Activated CD4-positive, alpha-beta T cell treated with anti-CD3 and anti-CD28 coated beads, Interleukin-2, amount 10 ng/mL, durations not matched to agents 7 days and 5 days (primary cell): ENCODE data around the gene OXTR. TPM values are rescaled to one million over a fixed set of nuclear protein-coding genes. Genes with fewer than 3 reads are reported as not detected.

Source experiments
- CTCF ChIA-PET: fragments of 350-600 bp; sonication (Branson Sonifier 250); formaldehyde crosslinking; loops from one replicate; lab custom pipeline; 2021; ENCODE audit warnings: antibody characterized with exemption; lab: Charles Lee
- POLR2A ChIA-PET: fragments of 350-600 bp; sonication (Branson Sonifier 250); formaldehyde crosslinking; loops from one replicate; lab custom pipeline; 2021; ENCODE audit warnings: antibody characterized with exemption; lab: Charles Lee
- DNase-seq: peaks from one replicate; pipeline ENCODE4 v3.0.0-alpha.2; 2020
- H3K27ac Mint-ChIP-seq: one replicate; pipeline ENCODE4 v1.8.0; 2021; ENCODE audit warnings: mild to moderate bottlenecking, moderate library complexity, mixed read lengths
- H3K27me3 Mint-ChIP-seq: one replicate; pipeline ENCODE4 v1.8.0; 2021; ENCODE audit warnings: mixed read lengths
- H3K36me3 Mint-ChIP-seq: one replicate; pipeline ENCODE4 v1.8.0; 2021; ENCODE audit warnings: low read depth, mixed read lengths
- H3K4me1 Mint-ChIP-seq: one replicate; pipeline ENCODE4 v1.8.0; 2021; ENCODE audit warnings: mixed read lengths
- H3K4me3 Mint-ChIP-seq: one replicate; pipeline ENCODE4 v1.8.0; 2021; ENCODE audit warnings: mild to moderate bottlenecking, moderate library complexity, mixed read lengths
- H3K9me3 Mint-ChIP-seq: one replicate; pipeline ENCODE4 v1.8.0; 2021; ENCODE audit warnings: mixed read lengths
- total RNA-seq, 2 experiments: library from RNA; stranded (reverse); gene quantifications; one replicate each; pipeline ENCODE4 v1.2.3, GENCODE V29; 2021

Gene OXTR
- total RNA-seq, 2 experiments from 2014 or later = 0.65 to 0.82 TPM

DNA sequence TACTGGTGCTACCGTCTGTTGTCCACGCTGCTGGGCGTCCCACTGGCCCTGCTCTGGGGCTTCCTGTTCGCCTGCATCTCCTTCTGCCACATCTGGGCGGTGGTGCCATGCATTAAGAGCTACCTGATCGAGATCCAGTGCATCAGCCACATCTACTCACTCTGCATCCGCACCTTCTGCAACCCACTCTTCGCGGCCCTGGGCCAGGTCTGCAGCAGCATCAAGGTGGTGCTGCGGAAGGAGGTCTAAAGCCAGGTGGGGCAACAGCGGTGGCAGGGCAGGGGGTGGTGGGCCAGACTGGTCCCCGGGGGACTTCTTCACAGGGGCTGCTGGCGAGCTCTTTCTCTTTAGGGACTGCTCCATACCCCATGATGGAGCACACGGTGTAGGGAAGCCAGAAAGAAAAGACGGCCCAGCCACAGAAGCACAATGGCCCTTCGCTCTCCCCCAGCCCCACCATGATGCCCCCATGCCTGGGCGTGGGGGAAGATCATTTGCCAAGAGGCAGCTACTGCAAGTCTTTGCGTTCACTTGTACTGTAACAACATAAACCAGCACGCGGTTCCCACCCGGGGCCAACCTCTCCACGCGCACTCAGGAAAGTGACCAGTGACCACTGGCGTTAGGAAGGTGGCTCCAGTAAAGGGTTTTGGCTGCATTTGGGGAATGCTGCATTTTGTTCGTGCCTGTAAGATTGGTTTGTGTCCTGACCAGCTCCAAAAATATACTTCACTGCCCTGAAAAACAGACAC lies 23.6 kb downstream of the OXTR start:
- no peaks in the 10 kb centered on the region for H3K4me1 Mint-ChIP-seq
- CTCF ChIA-PET = interaction anchor here (1.0 kb wide), 1 partner anchor 13 kb away, joined by 3 read pairs; no protein-coding TSS in a partner anchor
- POLR2A ChIA-PET = no interaction called here
- peaks cover 12% of the 10 kb centered on the region for H3K27me3 Mint-ChIP-seq
- no peak overlapping the region for H3K4me3 Mint-ChIP-seq
- DNase-seq = no peak
- no peak overlapping the region for H3K27ac Mint-ChIP-seq
- H3K36me3 Mint-ChIP-seq = no peaks in the 10 kb centered on the region
- no peaks in the 10 kb centered on the region for H3K9me3 Mint-ChIP-seq

DNA sequence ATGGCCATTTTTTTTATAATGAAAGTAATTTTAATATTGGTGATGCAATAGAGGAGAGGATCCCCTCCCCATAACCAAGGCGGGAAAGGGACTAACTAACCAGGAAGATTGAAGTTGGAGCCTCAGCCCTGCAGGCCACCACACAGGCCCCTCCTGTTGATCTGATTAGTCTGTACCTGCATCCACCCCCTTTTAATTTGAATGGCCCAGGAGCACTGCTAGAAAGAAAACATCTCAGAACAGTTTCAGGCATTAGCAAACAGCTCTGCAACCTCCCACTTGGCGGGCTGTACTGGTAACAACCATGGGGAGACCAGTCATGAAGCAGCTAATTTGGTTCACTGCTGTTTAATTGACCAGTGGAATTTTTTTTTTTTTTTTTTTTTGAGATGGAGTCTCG lies 25.5 kb downstream of the OXTR start:
- Mint-ChIP-seq H3K4me1 (peaks cover 3% of the 10 kb centered on the region), H3K27me3 (peaks cover 15% of the 10 kb centered on the region), H3K36me3 (no peaks in the 10 kb centered on the region), H3K9me3 (no peaks in the 10 kb centered on the region), H3K4me3 (no peak overlapping the region), H3K27ac (no peak overlapping the region)
- ChIA-PET POLR2A (no interaction called here), CTCF (interaction anchor here (0.7 to 0.9 kb wide), 2 partner anchors 8 to 222 kb away, joined by 3 read pairs; no protein-coding TSS in a partner anchor)
- no peak for DNase-seq

DNA sequence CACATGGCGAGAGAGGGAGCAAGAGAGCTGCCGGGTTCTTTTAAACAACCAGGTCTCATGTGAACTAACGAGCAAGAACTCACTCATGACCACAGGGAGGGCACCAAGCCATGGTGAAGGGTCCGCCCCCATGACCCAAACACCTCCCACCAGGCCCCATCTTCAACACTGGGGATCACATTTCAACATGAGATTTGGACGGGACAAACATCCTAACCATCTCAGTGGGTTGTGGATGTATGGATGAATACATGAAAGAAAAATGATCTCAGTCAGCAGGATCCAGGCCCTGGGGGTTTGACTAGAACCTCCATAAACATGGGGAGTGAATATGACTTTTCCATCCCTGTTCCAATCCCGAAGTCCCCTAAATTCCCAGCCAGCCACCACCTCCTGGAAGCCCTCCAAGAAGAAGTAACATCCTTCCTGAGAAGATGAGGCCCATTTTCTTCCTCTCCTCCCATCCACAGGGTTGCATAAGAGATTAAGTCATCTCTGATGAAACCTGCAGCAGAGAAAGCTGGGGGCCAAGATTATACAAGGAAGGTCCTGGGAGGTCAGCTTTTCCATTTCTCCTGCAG lies 26.3 kb downstream of the OXTR start:
- CTCF ChIA-PET = no interaction called here
- Mint-ChIP-seq H3K27me3 (peaks cover 15% of the 10 kb centered on the region), H3K4me3 (no peak overlapping the region), H3K36me3 (no peaks in the 10 kb centered on the region), H3K4me1 (peaks cover 3% of the 10 kb centered on the region), H3K27ac (no peak overlapping the region), H3K9me3 (no peaks in the 10 kb centered on the region)
- DNase-seq = no peak
- POLR2A ChIA-PET = no interaction called here

DNA sequence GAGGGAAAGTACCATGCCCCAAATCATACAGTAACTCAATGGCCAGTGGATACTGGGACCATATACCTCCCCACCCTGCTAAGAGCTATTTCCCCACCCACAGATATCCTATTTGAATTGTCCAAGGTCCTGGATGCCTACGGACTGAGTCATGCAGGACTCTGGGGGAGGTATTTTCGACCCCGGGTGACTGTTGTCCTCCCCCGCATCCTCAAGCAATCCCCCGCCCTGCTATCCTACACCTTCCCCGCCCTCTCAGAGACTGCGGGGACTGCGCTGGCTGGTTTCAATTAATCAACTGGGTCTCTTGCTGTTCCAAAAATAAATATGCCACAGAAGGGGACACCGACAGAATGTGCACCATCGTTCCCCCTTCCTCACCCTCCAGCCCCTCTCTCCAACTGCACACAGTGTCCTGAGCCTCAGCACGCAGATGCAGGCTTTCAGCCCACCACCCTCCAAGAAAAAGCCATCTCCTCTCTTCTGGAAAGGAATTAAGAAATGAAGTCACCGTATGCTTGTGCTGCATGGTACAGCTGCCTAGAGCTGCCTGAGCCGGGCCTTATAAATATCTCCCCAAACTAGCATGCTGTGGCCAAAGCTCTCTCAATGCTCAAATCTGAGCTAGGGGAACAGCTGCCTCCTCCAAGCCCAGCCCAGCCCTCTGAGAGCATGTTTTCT lies 27.7 kb downstream of the OXTR start:
- H3K4me3 Mint-ChIP-seq = no peak overlapping the region
- CTCF ChIA-PET = no interaction called here
- no peak for DNase-seq
- peaks cover 15% of the 10 kb centered on the region for H3K27me3 Mint-ChIP-seq
- no peaks in the 10 kb centered on the region for H3K36me3 Mint-ChIP-seq
- H3K27ac Mint-ChIP-seq = no peak overlapping the region
- H3K4me1 Mint-ChIP-seq = peaks cover 3% of the 10 kb centered on the region
- POLR2A ChIA-PET = no interaction called here
- H3K9me3 Mint-ChIP-seq = no peaks in the 10 kb centered on the region

DNA sequence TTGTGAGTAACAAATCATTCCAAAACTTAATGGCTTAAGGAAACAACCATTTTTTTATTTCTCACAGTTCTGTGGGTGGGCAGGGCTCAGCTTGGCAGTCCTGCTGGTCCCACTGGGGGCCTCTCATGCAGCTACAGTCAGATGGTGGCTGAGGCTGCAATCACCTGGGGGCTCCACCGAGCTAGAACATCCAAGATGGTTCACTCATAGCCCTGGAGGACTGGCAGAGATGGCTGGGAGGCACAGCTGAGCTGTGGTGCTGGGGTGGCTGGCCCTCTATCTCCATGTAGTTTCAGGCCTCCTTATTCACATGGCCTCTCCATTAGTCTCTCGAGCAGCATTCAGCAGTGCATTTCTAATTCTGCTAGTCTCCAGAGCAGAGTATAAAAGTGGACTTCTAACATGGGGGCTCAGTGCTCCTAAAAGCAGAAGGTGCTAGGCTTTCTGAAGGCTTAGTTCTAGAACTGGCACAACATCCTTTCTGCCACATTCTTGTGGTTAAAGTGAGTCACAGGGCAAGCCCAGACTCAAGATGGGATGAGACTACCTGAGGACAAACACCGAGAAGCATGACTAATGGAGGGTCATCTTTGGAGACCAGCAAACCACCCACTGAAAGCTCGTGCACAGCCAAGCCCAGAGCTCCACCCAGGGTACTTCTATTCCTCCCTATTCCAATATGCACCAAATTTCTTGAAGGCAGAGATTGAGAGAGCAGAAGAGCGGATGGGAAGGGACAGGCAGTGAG lies 29.5 kb downstream of the OXTR start:
- Mint-ChIP-seq H3K27me3 (peaks cover 15% of the 10 kb centered on the region), H3K4me1 (peaks cover 3% of the 10 kb centered on the region), H3K4me3 (no peak overlapping the region), H3K9me3 (no peaks in the 10 kb centered on the region), H3K36me3 (no peaks in the 10 kb centered on the region), H3K27ac (no peak overlapping the region)
- DNase-seq = no peak
- POLR2A ChIA-PET = no interaction called here
- CTCF ChIA-PET = interaction anchor here (0.6 to 1.2 kb wide), 2 partner anchors 30 to 549 kb away, joined by 3 read pairs; partner anchors contain the start of gene OXTR

DNA sequence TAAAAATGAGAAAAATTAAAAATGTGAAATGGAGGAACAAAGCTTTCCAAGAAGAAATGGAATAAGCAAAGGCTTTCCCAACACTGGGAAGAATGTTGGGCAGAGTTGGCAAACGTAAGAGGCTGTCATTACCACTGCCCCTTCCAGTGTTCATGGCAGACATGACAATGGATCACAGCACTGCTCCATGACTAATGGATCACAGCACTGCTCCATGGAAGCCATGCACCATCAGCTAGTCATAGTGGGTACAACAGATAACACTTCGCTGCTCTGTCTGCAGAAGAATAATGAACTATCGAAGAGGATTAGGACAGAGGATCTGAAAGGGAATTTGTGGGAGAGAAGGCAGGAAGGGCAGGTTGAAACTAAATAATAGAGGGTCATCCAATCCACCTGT lies 30.8 kb downstream of the OXTR start:
- Mint-ChIP-seq H3K27ac (no peak overlapping the region), H3K36me3 (no peaks in the 10 kb centered on the region), H3K4me3 (no peak overlapping the region), H3K9me3 (no peaks in the 10 kb centered on the region), H3K4me1 (peaks cover 3% of the 10 kb centered on the region), H3K27me3 (peaks cover 15% of the 10 kb centered on the region)
- POLR2A ChIA-PET = no interaction called here
- CTCF ChIA-PET = interaction anchor here (1.0 to 1.2 kb wide), 2 partner anchors 11 to 31 kb away, joined by 3 read pairs; partner anchors contain the start of gene OXTR
- DNase-seq = no peak

DNA sequence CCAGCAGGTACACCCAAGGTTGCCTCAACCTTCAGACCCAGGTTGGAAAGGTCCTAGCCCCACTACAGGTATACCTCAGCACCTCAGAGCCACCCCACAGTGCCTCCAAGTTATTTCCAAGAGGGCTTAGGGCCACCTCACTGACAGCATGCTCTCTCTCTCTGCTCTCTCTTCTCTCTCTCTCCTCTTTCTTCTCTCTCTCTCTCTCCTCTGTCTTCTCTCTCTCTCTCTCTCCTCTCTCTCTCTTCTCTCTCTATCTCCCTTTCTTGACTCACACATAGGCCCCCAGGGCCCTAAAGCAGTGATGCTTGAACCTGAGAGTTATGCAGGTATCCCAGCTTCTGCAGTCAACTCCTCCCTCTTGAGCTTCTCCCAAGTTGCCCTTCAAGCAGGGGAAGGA lies 31.6 kb downstream of the OXTR start:
- ChIA-PET CTCF (no interaction called here), POLR2A (no interaction called here)
- H3K9me3 Mint-ChIP-seq = no peaks in the 10 kb centered on the region
- H3K4me3 Mint-ChIP-seq = no peak overlapping the region
- peaks cover 15% of the 10 kb centered on the region for H3K27me3 Mint-ChIP-seq
- H3K4me1 Mint-ChIP-seq = peaks cover 3% of the 10 kb centered on the region
- H3K36me3 Mint-ChIP-seq = no peaks in the 10 kb centered on the region
- no peak for DNase-seq
- H3K27ac Mint-ChIP-seq = no peak overlapping the region

DNA sequence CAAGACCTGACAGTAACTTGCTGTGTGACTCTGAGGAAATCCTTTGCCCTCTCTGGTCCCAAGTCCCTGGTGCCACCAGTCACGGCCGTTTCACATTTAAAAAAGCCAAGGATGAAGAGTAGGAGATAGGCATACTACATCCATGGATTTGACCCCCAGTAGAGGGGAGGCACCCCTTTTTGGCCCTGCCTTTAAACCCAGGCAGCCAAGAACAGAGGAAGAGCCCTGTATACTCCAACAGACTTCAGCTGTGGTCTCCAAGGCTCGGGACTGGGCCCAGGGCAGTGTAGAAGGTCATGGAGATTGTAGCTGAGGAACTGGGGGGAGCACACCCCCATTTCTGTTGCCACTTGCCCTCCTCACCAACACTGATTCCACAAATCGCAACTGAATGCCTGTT lies 32.1 kb downstream of the OXTR start:
- POLR2A ChIA-PET = no interaction called here
- no peak overlapping the region for H3K27ac Mint-ChIP-seq
- H3K27me3 Mint-ChIP-seq = peaks cover 11% of the 10 kb centered on the region
- no peaks in the 10 kb centered on the region for H3K36me3 Mint-ChIP-seq
- no peak for DNase-seq
- no peaks in the 10 kb centered on the region for H3K9me3 Mint-ChIP-seq
- H3K4me3 Mint-ChIP-seq = no peak overlapping the region
- CTCF ChIA-PET = no interaction called here
- peaks cover 3% of the 10 kb centered on the region for H3K4me1 Mint-ChIP-seq

DNA sequence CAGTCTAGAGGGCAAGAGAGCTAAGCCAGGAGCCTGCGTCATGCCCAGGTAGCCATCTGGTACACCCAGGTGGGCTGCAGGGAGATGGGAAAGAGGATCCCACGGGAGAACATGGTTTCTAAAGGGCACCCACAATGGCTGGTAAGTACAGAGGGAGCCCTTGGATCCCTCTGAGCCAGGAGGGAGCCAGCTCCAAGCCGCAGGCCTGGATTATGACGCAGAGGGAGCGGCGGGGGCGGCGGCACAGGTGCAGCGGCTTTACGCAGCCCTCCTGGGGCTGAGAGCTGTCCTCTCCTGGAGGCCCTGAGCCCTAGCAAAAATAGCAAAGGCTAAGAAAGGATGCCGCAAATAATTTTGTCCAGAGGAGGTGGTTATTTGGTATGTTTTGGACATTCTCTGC lies 33.0 kb downstream of the OXTR start:
- peaks cover 5% of the 10 kb centered on the region for H3K27me3 Mint-ChIP-seq
- DNase-seq = no peak
- H3K27ac Mint-ChIP-seq = no peak overlapping the region
- no peak overlapping the region for H3K4me3 Mint-ChIP-seq
- no peaks in the 10 kb centered on the region for H3K36me3 Mint-ChIP-seq
- peaks cover 3% of the 10 kb centered on the region for H3K4me1 Mint-ChIP-seq
- POLR2A ChIA-PET = no interaction called here
- CTCF ChIA-PET = interaction anchor here (1.1 kb wide), 1 partner anchor 8 kb away, joined by 3 read pairs; no protein-coding TSS in a partner anchor
- H3K9me3 Mint-ChIP-seq = no peaks in the 10 kb centered on the region

DNA sequence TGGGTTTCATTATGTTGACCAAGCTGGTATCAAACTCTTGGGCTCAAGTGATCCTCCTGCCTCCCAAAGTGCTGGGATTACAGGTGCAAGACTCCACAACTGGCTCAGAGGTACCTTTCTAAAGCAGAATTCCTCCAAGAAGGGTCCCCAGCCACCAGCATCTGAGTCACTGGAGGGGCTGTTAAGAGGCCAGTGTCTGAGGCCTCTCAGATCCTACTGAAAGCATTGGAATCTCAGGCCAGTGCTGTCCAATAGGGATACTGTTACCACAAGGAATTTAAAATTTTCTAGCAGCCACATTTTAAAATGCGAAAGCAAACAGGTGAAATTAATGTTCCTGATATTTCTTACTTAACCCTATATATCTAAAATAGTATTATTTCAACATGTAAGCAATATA lies 34.5 kb downstream of the OXTR start:
- ChIA-PET POLR2A (no interaction called here), CTCF (no interaction called here)
- DNase-seq = no peak
- Mint-ChIP-seq H3K4me3 (no peak overlapping the region), H3K27ac (no peak overlapping the region), H3K27me3 (no peaks in the 10 kb centered on the region), H3K9me3 (no peaks in the 10 kb centered on the region), H3K4me1 (no peaks in the 10 kb centered on the region), H3K36me3 (no peaks in the 10 kb centered on the region)

DNA sequence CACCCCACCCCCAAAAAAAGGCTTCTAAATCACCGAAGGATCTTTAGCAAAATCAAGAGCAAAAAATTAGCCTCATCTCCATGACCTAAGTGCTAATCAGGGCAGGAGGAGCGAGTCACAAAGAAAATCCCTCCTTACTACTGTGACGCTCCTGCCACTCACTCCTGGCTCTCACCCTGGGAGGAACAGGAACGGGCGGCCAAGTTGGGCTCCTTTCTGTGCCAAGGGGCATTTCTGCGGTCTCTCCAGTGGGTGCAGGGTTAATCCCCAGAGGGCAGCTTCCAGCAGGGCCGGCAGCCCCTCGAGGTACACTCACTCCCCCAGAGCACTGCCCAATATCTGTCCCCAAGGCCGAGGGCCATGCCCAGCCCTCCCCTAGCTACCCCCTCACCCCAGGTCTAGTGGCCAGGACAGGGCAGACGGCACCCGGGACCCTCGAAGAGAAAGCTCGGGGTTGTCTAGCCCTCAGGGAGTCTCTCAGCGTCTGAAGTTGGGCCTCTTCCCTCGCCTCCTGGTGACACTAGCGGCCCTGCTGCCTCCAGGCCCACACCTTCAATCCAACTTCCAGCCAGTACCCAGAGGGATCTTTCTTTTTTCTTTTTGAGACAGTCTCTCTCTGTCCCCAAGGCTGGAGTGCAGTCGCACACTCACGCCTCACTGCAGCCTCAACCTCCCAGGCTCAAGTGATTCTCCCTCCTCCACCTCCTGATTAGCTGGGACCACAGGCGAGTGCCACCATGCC lies 35.1 kb downstream of the OXTR start:
- no peaks in the 10 kb centered on the region for H3K9me3 Mint-ChIP-seq
- no peak overlapping the region for H3K4me3 Mint-ChIP-seq
- ChIA-PET POLR2A (no interaction called here), CTCF (no interaction called here)
- DNase-seq = no peak
- H3K27ac Mint-ChIP-seq = no peak overlapping the region
- H3K27me3 Mint-ChIP-seq = no peaks in the 10 kb centered on the region
- H3K36me3 Mint-ChIP-seq = no peaks in the 10 kb centered on the region
- no peaks in the 10 kb centered on the region for H3K4me1 Mint-ChIP-seq

DNA sequence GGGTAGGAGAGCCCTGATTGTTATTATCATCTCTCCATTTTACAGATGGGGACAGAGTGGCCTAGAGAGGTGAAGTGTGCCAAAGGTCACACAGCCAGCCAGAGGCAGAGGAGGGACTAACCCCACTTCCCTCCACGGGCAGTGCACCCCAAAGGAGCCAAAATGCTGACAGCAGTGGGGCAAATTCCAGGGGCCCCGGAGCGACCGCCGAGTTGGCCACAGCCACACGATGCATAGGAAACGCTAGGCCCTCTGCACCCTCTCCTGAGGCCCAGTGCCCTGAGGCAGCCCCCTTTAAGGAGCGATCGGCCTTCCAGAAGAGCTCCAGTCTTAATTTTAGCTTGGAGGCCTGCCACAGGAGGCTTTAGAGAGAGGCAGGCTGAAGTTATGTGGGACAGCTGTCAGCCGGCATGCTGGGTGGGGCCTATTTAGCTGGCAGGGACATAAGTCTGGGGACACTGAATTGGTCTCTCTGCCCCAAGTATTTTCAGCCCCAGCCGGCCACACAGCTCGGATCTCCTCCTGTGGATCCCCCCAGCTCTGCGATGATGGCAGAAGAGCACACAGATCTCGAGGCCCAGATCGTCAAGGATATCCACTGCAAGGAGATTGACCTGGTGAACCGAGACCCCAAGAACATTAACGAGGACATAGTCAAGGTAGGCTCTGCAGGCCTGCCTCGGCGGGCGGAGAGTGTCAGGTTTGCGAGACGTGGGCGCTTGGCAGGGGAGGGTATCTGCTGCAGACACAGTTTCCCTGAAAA lies 35.9 kb downstream of the OXTR start, which contains the start of gene CAV3:
Gene CAV3, plus strand, starts transcription at position 471 of the 763 bp plus-strand sequence. Its CDS starts 75 bp downstream, at position 546.
- H3K27ac Mint-ChIP-seq = no peak within 1 kb of the TSS
- H3K36me3 Mint-ChIP-seq = no peaks in the 10 kb centered on the region
- ChIA-PET POLR2A (no interaction called here), CTCF (no interaction called here)
- H3K4me3 Mint-ChIP-seq = no peak within 1 kb of the TSS
- no peak for DNase-seq
- H3K27me3 Mint-ChIP-seq = no peaks in the 10 kb centered on the region
- H3K4me1 Mint-ChIP-seq = no peaks in the 10 kb centered on the region
- no peaks in the 10 kb centered on the region for H3K9me3 Mint-ChIP-seq
